ENCODE measurements around the gene NDUFB8. TPM values are rescaled to one million over a fixed set of nuclear protein-coding genes. Genes with fewer than 3 reads are reported as not detected.

Gene NDUFB8
- total RNA-seq, 2 experiments from 2014 or later: 209 to 288 TPM

DNA sequence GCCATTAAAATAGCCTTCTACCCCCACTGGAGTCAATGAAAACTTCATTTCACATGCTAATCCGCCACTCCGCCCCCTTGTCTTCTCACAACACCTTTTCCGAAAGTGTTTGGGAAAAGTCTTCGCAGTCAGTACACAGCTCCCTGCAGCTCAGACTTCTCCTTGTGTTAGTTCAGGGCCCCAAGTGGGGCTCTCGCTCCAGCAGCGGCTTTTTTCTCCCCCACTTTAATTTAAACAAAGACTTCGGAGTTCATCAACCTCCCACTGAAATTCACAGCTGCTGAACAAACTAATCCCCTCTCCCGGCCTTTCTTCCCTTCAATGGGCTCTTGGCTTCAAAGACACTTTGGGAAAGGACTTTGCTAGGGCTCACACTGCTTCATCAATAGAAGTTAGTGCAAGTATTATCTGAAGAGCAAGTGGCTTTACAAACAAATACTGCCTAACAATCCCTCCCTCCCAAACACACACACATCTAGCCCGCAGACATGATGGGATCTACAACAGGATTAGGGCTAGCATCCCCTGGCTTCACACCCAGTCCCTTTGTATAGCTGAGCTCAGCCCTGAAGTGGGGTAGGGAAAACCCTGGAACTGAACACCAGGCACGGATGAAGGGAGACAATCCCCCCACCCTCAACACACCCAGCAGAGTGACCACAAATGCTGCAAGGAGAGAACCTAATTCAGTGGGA is 43.7 kb downstream of the NDUFB8 start:
- H3K4me1 ChIP-seq (ENCODE audit: insufficient read depth, low read length, poor library complexity, severe bottlenecking): peaks cover 13% of the 10 kb centered on the region
- ChIA-PET CTCF (ENCODE audit: unreplicated experiment) (no interaction called here), POLR2A (no interaction called here)

DNA sequence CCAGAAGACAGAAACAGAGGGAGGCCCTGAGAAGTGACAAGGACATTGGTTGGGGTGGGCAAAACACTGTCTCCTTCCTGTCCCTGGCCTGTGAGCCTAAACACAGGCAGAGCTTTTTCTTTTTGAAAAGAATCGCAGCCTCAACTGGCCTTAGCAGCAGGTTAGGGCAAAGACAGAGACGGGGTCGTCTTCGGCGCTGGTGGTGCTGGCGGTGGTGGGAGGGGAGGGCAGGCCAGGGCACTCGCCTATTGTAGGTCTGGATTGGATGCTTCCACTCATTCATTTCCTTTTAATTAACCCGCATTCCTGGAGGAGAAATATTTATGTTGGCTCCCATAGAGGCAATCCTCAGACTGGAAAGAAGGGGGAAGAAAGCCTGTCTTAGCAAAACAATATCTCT is 44.3 kb downstream of the NDUFB8 start:
- intact Hi-C loops (cut with micrococcal nuclease; ENCODE audit: unreplicated experiment): no loop called here
- Histone ChIP-seq H4K20me1 (ENCODE audit: insufficient read depth, low read length) (no peaks in the 10 kb centered on the region), H3K4me1 (ENCODE audit: insufficient read depth, low read length, poor library complexity, severe bottlenecking) (peaks cover 13% of the 10 kb centered on the region), H3K79me2 (ENCODE audit: insufficient read depth, low read depth, low read length) (no peaks in the 10 kb centered on the region), H3K9me2 (ENCODE audit: insufficient read depth, low read length) (no peaks in the 10 kb centered on the region), H2AFZ (ENCODE audit: low read length) (no peak overlapping the region), H3K4me2 (ENCODE audit: low read length) (no peak overlapping the region), H3K27ac (ENCODE audit: low read depth, low read length, poor library complexity, severe bottlenecking) (no peak overlapping the region), H3K4me3 (ENCODE audit: low read depth, low read length, poor library complexity, severe bottlenecking) (no peak overlapping the region), H3K36me3 (ENCODE audit: insufficient read depth, low read length) (peaks cover 4% of the 10 kb centered on the region; the same call in 1 of the 2 replicates), H3K9me3 (ENCODE audit: low read length) (no peaks in the 10 kb centered on the region)
- ChIA-PET CTCF (ENCODE audit: unreplicated experiment) (no interaction called here), POLR2A (no interaction called here)
- TF ChIP-seq CTCF (conservative IDR thresholded peaks at IDR 0.05; ENCODE audit: low read length): no peak
- no peak for TF ChIP-seq EZH2phosphoT487 (IDR thresholded peaks at IDR 0.05; ENCODE audit: borderline replicate concordance, low read depth, low read length)
- no TSS peak for BruUV-seq (replicated peaks)
- no peak for DNase-seq (ENCODE audit: low spot score)

More for the DNA sequence above, 43.7 kb downstream of the NDUFB8 start:
- H3K4me2 ChIP-seq (ENCODE audit: low read length): no peak overlapping the region
- H3K36me3 ChIP-seq (ENCODE audit: insufficient read depth, low read length): peaks cover 4% of the 10 kb centered on the region; the same call in 1 of the 2 replicates
- no TSS peak for BruUV-seq (replicated peaks)
- TF ChIP-seq CTCF (conservative IDR thresholded peaks at IDR 0.05; ENCODE audit: low read length) (no peak), EZH2phosphoT487 (IDR thresholded peaks at IDR 0.05; ENCODE audit: borderline replicate concordance, low read depth, low read length) (no peak)
- intact Hi-C loops (cut with micrococcal nuclease; ENCODE audit: unreplicated experiment): no loop called here
- H3K27ac ChIP-seq (ENCODE audit: low read depth, low read length, poor library complexity, severe bottlenecking): no peak overlapping the region
- H3K9me2 ChIP-seq (ENCODE audit: insufficient read depth, low read length): no peaks in the 10 kb centered on the region
- no peak for DNase-seq (ENCODE audit: low spot score)
- no peak overlapping the region for H2AFZ ChIP-seq (ENCODE audit: low read length)
- H3K4me3 ChIP-seq (ENCODE audit: low read depth, low read length, poor library complexity, severe bottlenecking): no peak overlapping the region
- no peaks in the 10 kb centered on the region for H4K20me1 ChIP-seq (ENCODE audit: insufficient read depth, low read length)
- H3K9me3 ChIP-seq (ENCODE audit: low read length): no peaks in the 10 kb centered on the region
- no peaks in the 10 kb centered on the region for H3K79me2 ChIP-seq (ENCODE audit: insufficient read depth, low read depth, low read length)

Data from OCI-LY7 (cell line).